IPS DF 19.7 (cell line): ENCODE measurements around the gene USP3.
"Not testable (repeated sequence)": the region's sequence is repeated elsewhere in the genome, so short reads cannot be mapped to it uniquely, and the experiment has no call there.

Experiments
- DNase-seq: peaks from one replicate; pipeline ENCODE4 v3.0.0-alpha.2; 2013; ENCODE audit warnings: low read depth, low spot score

Gene USP3

DNA sequence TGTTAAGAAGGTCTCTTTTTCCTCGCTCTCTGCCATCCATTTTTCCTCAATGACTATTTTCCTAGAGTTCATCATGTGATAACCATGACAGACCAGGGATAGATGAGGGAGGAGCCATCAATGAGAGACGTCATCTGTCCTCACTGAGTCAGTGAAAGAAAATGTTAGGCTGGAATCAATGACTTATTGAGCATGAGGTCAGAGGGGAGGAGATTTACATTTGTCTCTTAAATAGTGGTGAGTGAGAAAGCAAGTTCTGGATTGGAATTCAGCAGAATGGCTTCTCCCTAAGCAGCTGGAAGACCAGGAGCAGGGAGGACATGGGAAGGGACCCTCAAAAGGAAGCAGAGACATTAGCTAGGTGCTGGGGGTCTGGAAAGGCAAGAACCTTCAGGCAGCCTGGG is 28.2 kb upstream of the USP3 start:
- no peak for DNase-seq

DNA sequence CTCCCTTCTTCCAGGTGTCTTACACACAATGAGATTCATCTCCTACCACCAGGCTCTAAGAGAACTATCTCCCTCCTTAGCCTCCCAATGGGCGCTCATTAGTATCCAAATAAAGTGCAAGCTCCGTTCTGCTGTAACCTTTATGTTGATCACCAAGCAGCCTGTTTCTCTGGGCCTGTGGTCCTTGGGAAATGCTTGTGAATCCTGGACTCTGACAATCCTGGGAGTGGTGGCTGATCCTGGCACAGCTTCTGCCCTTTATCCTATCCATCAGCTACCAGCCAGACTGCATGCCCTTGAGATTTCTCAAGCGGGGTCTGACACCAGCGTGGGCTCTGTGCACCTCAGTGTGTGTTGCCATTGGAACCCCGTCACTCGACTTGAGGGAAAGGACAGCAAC is 26.1 kb upstream of the USP3 start:
- no peak for DNase-seq

DNA sequence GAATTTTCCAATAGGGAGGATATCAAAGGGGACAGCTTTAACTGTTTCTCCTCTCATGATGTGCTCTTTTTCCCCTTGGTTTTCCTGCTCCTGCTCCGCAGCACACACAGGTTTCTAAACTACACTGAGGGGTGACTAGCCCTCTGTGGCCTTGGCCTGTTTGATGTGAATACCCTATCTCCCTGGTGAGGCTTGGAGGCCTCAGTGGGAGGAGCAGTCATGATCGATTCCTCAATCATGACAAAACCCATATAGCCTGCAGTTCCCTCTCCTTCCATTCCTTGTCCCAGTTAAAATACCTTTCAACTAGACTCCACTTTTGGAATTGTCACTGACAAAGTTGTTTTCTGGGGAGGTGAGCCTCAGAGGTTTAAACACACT is 24.0 kb upstream of the USP3 start:
- DNase-seq = no peak

DNA sequence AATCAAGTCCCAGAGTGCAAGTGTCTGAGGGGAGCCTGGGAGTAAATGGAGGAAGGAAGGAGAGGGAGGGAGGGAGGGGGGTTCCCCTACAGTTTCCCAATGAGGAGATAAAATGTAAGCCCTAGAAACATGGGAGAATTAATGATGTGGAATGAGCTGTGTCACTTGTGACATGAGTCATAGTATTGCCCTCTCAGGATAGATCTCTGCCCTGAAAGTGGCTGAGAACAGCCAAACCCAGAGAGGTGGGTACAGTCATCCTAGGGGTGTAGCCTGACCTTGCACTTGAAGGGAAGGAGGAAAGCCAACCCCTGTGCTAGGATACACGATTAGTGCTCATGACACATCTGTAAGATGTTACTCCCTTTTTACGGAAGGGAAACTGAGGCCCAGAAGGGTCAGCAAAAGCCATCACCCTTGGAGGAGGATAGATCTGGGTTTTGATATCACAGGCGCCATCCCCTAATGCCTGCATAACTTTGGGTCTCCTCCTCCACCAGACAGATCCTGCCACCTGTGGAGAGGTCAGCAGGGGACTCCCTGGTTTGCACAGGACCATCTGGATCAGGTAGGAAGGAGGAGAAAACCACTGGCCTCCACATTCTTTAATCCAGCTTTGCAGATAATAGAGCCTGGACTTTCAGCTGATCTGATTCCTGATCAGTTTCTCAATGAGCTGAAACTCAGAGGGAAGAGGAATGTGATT is 23.1 kb upstream of the USP3 start:
- no peak for DNase-seq

DNA sequence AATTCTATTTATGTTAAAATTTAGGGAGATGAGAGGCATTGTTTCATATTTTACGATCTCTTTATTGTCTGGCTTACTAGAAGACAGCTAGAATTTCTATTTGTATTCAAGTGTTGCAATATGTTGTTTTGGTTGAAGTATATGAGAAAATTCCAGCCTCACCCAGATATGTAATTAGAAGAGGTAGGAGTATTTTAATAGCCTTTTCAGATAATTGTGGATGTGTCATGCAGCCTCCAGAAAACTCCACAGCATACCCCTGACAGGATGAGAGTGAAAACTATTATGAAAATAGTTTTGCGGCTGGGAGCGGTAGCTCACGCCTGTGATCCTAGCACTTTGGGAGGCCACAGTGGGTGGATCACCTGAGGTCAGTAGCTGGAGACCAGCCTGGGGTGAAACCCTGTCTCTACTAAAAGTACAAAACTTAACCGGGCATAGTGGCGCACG is 21.5 kb upstream of the USP3 start:
- DNase-seq = no peak

DNA sequence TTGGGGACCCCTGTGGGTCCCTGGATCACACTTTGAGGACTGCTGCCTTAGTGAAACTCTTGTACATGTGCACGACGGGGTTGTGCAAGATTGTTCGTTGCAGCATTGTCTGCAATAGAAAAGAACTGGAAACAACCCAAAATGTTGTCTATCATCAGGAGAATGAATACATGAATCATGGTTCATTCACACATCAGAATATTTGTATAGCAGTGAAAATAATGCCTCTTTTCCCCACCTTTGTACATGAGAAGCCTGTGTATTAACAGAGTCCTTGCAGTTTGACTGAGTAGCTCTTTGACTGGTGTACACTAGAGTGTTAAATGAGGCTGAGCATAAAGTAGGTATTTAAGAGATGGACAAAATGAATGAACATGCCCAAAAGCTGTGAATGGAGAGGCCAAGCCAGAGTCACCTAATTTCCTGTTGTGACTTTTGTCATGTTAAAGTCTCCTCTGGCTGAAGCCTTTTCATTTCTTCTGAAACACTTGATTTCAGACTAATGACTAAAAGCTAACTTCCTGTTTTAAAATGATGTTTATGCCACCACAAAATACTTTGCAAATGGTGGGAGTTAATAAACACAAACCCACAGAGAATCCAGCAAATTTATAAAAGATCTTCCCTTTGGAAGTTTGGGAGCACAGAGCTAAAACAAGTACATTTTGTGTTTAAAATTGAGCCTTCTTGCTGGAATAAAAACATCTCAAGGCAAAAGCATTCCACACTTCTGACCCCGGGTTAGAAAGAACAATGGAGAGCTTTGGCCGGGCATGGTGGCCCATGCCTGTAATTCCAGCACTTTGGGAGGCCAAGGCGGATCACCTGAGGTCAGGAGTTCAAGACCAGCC is 20.6 kb upstream of the USP3 start:
- no peak for DNase-seq

DNA sequence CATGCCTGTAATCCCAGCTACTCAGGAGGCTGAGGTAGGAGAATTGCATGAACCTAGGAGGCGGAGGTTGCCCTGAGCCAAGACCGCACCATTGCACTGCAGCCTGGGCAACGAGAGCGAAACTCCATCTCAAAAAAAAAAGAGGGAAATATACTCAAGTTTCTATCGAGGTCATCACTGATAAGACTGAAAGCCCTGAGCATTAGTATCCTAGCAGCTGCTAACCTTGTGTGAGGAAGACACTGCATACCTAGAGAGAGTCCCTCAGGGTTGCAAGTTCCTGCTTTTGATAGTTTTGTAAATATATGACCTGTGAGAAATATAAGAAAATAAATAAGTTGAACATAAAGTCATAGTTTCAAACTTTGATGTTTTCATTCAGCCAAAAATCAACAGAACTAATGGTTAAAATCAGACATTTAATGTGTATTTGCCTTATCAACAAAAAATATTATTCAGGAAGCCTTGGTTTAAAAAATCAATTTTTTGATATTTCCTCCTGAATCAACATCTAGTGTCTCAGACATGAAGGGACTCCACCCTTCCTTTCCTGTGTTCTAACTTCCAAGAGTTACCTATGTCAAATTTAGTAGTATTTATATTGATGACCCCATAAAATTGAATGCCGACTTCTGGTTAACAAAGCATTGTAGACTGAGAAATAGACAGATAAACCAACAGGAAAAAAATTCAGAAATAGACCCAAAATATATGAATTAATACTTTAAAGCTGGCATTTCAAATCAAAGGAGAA is 19.8 kb upstream of the USP3 start:
- no peak for DNase-seq

DNA sequence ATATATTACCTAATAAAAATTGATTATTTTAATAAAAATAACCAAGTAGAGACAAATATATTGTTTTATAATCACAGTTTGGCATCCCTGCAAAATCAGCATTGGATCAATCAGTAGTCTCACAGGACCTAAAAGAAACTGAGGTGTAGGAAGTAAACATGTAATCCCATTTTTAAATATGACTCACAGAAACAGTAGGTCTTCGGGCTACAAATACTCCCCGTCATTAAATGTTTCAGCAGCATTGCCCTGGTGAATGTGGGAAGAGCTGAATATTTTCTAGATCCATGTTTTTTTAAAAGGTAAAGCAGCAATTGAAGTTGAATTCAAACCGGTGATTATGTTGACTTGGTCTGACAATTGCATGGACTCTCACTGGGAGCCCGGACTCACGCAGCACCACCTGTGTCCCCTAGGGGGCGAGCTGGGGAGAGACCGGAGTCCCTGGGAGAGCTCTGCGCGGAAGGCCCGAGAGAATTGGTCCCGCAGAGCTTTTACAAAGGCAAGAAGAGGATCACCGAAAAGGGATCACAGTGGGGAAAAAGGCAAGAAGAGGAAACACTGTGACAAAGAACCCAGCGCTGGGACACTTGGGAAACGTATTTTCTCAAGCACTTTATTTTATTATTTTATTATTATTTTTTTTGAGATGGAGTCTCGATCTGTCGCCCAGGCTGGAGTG is 17.2 kb upstream of the USP3 start:
- DNase-seq = no peak

DNA sequence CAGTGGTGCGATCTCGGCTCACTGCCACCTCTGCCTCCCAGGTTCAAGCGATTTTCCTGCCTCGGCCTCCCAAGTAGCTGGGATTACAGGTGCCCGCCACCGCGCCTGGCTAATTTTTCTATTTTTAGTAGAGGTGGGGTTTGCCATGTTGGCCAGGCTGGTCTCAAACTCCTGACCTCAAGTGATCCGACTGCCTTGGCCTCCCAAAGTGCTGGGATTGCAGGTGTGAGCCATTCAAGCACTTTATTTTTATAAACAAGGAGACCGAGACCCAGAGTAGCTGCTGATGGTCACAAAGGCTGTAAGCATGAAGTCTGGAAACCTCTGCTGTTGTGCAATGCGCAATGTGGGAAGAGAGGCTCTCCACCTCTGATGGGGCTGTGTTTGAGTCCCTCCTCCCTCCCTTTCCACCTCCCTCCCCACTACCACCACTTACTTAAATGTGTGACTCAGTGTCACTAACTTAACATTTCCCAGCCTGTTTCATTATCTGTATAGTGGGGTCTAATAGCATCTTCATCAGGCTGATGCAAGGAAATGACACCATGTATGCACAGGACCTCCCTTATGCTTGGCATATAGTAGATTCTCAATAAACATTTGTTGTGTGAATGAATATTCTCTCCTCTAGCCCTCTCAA is 16.5 kb upstream of the USP3 start:
- not testable (repeated sequence) for DNase-seq

DNA sequence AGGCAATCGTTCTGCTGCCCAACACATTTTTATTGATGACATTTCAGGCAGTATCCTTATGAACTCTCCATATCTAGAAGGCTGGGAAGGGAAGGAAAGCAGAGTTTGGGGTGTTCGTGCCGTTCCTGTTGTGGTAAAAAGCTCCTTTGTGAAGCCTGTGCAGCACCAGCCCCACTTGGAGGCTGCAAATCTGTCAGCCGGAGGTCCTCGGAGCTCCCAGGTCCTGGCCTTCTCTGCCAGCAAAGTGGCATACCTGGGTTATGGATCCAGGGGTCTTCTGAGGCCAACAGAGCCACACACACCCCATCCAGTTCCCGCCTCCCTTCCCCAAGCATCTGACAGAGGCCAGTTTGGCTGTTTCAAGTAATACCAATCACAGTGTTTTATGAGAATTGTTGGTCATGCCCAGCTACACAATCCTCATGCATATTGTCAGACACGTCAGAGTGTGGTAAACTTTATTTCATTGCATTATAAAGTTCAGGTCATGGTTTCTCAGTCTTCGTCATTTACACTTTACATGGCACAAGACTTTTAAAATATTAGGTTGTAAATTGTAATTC is 15.9 kb upstream of the USP3 start:
- no peak for DNase-seq

DNA sequence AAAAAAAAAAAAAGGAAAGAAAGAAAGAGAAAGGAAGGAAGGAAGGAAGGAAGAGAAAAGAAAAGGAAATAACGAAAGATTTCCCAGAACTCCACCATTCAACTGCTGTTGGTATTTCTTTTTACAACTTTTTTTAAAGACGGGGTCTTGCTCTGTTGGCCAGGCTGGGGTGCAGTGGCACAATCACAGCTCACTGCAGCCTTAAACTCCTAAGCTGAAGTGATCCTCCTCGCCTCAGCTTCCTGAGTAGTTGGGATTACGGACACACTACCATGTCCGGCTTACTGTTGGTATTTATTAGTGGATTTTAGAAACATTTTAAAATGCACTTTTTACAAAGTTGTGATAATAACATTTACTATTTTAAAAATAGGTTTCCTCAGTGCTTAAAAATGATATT is 15.0 kb upstream of the USP3 start:
- no peak for DNase-seq

DNA sequence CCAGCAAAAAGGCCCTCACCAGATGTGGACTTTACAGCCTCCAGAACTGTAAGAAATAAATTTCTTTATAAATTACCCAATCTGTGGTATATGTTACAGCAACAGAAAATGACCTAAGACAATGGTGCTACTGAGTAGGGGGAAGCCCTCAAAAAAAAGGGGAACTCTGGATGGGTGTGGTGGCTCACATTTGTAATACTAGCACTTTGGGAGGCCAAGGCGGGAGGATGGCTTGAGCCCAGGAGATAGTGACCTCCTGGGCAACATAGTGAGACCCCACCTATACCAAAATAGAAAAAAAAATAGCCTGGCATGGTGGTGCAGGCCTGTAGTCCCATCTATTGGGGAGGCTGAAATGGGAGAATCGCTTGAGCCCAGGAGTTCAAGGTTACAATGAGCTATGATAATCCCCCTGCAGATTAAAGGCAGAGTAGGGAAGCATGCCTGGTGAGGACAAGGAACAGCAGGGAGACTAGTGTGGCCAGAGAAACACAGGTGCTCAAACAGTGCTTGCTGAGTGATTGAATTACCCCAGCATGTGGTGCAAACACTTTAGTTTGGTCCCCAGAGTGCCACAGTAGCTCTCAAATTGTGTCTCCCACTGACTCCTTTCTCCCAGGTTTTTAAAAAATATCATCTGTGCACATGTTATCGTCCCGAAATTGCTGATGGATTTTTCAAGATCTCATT is 13.9 kb upstream of the USP3 start:
- no peak for DNase-seq

DNA sequence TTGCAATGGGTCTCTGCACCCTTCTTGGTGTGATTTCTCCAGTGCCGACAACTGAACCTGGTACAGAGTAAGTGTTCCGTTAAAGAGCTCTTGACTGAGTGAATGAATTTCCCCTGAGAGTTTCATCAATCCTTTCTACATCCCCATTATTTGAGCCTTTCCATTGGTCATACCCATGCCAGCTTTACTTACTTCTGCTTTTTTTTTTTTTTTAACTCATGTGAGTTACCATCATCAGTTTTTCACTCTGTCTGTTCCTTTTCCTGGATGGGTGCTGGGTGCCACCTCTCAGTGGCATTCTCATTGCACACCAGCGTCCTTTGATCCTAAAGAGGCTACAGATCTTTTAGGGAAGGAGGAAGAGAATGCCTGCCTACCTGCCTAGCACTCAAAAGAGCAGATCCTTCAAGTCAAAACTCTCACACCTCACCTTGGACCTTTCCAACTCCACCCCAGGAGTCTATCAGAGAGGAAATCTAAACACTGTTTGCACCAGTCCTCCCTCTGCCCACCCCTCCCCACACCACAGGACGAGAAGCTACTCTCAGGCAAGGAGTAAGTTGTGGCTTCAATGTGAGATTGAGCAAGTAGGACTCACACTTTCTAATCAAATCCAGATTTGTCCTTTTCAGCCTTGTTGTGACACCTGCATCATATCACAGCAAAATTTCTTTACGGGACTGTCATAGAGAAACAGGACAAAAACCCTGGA is 13.1 kb upstream of the USP3 start:
- DNase-seq = no peak

DNA sequence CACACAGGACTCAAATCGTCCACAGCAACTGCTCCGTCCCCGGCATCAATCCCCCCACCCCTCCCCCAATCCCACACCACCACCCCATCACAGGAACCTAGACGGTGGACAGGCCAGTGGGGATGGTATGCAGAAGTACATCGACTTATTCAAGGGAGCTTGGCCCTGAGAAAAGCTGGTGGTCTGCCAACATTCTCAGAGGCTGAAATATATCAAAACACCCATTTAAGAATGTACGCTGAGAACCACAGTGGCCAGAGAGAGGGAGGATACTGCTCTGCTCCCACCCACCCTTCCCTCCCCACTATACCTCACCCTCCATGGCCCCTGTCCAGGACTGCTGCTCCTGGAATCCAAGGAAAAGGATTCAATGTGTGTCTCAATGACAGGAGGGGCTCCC is 12.4 kb upstream of the USP3 start:
- DNase-seq = no peak

DNA sequence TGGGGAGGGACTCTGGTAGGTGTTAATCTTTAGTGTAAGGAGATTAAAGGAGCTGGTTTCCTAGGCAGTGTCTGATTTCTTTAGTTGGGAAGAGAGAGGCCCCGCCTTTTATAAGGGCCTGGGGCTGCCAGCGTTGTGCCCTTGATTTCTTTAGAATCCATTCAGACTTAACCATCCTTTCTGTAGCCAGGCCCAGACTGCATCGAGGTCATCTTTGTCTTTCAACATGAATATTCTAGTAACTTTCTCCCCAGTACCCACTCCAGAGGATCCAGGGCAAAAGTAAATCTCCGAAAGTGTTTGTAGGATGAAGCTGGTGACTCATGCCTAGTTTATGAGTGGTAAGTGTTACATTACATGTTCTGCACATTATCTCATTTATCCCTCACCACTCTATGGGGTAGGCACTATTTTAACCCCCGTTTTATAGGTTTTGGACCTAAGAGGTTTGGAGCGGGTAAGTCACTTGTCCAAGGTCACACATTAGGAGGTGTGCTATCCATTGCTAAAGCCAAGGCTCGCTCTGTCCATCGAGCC is 11.8 kb upstream of the USP3 start:
- no peak for DNase-seq

DNA sequence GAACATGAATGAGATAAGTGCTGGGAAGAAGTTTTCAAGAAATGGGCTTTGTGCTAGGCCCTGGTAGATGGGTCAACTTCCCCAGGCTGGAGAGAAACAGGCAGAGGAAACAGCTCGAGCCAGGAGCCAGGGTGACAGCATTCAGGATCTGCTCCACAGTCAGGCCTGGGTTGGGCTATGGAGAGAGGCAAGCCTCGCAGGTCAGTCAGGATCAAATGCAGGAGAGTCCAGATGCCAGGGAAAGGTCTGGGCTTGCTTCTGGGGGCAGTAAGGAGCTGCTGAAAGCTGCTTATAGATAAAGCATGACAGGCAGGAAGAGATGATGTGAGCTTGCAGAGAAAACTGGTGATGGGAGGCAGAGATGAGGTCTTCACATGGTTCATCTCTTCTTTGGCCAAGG is 11.0 kb upstream of the USP3 start:
- no peak for DNase-seq

DNA sequence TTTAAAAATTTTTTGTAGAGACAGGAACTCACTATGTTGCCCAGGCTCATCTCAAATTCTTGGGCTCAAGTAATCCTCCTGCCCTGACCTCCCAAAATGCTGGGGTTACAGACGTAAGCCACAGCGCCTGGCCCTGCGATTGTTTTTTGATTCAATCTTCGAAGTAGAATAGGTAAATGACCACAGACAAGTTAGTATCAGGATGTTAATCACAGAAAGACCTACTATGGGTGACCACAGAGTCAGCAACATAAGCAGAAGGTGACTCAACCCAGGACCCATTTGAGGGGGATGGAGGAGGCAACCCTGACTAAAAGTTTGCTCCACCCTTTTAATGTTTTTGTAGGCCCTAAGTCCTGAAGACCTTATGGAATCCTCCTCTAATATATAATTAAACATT is 10.0 kb upstream of the USP3 start:
- DNase-seq = no peak

DNA sequence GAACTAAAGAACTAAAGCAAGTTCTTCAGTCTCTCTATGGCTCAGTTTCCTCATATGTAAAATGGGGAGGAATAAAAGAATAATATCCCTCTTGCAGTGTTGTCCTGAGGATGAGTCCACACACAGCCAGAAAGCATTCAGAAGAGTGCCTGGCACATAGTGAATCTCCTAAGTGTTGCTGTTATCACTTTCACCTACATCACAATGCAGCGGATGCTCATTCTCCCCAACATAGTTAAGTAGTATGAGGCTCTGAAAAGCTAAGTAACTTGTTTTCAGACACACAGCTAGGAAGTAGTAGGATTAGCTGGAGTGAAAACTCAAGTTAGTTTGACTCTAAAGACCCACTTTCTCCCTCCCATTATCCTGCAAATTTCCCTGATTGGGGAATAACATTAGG is 9.1 kb upstream of the USP3 start:
- DNase-seq = no peak

DNA sequence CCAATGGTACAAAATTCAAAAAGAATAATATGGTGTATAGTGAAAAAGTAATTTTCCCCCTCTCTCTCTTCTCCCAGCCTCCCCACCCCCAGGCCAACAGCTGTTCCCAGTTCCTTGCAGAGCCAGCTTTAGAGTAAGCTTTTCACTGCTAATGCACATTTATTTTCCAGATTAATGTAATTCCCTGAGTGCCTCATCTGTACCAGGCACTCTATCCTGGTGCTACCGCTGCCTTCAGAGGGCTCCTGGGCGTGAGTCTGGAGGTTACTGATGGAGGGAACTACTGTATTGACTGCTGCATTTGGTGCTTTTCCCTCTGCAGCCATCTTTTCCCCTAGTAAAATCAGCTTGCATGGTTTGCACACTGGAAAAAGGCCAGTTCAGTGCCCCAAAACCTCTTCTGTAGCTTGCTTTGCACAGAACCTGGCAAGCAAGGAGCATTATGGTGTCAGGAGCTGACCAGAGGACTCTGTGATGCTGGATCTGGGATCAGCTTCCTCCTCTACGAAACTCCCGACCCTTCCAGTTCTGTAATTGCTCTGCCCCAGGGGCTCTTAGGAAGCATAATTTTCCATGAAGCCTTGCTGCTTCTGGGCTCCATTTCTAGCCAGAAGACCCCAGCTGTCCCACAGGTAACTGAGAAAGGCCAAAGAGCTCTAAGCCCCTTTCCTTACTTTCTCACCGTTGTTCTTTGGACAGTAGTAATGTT is 8.5 kb upstream of the USP3 start:
- DNase-seq = no peak
